Stomach (tissue), 9 donors: ENCODE measurements around the gene GNAS-AS1. TPM values are rescaled to one million over a fixed set of nuclear protein-coding genes. Genes with fewer than 3 reads are reported as not detected.
A peak's percentile ranks its signal among the peaks of the same experiment; 100 is the strongest.

Experiments
- DNase-seq, 2 donors: peaks; one replicate each; pipeline versions ENCODE4 v3.0.0 to v3.0.0-alpha.2; 2013 to 2019
- H3K27ac ChIP-seq, 5 donors: fragments of 200-600 bp in 4 of 5; sonication (generic) in 4 of 5; one replicate each; pipeline ENCODE4 v1.5.1; 2013 to 2019; ENCODE audit warnings: mild to moderate bottlenecking in 1 of 5, moderate library complexity in 1 of 5
- H3K27me3 ChIP-seq, 3 donors: fragments of 200-600 bp; sonication (generic); one replicate each; pipeline ENCODE4 v1.5.1; 2017 to 2019; ENCODE audit warnings: mixed run types in 1 of 3
- H3K36me3 ChIP-seq, 4 donors: fragments of 200-600 bp; sonication (generic); 1 replicate in 3 of 4; 2 replicates in 1 of 4; pipeline ENCODE4 v1.5.1; 2016 to 2019
- H3K4me1 ChIP-seq, 4 donors: fragments of 200-600 bp; sonication (generic); one replicate each; pipeline ENCODE4 v1.5.1; 2016 to 2019
- H3K4me3 ChIP-seq, 4 donors: fragments of 200-600 bp; sonication (generic) in 3 of 4; one replicate each; pipeline ENCODE4 v1.5.1; 2016 to 2019; ENCODE audit warnings: mild to moderate bottlenecking in 1 of 4
- H3K9me3 ChIP-seq, 4 donors: fragments of 200-600 bp; sonication (generic); one replicate each; pipeline ENCODE4 v1.5.1; 2016 to 2019
- EP300 ChIP-seq: sonication (generic); formaldehyde crosslinking; IDR thresholded peaks from one replicate; pipeline ENCODE4 v1.6.1; 2017; ENCODE audit warnings: antibody characterized with exemption
- POLR2A ChIP-seq, 4 donors: fragments of 450-650 bp; IDR thresholded peaks; one replicate each; pipeline ENCODE4 v1.6.1; 2016; ENCODE audit warnings: antibody characterized with exemption in 4 of 4, control low read depth in 2 of 4, mild to moderate bottlenecking in 1 of 4, moderate library complexity in 1 of 4
- POLR2AphosphoS5 ChIP-seq, 3 donors: sonication (generic); formaldehyde crosslinking; IDR thresholded peaks; one replicate each; pipeline ENCODE4 v1.6.1; 2016; ENCODE audit warnings: antibody characterized with exemption in 3 of 3
- WGBS, 5 donors: extraction: QIAGEN DNeasy Blood & Tissue Kit in 3 of 5; methylation state at CpG; one replicate each; pipeline versions ENCODE4 v1.1.5 to v1.1.7; 2013 to 2018; 5-methylcytosine and 5-hydroxymethylcytosine counted together
- intact Hi-C: fragments of 100-400 bp; cut with DNase I; formaldehyde crosslinking; loops from one replicate; pipeline ENCODE4 v1.15.1; 2023; ENCODE audit warnings: low total_unique reads
- polyA plus RNA-seq, 3 donors: library from polyadenylated mRNA; stranded (reverse); fragments of 200-250 nt; gene quantifications; one replicate each; pipeline ENCODE4 v1.2.3, GENCODE V29; 2013
- total RNA-seq, 5 donors: library from RNA; depleted of rRNA; stranded (reverse); fragments of >200 nt; gene quantifications; one replicate each; pipeline versions ENCODE4 v1.1.0 to v1.2.3, GENCODE V29; 2014 to 2016
- TF ChIP-seq, protein P1 (sequence below), 7 experiments: fragments of 450-650 bp in 4 of 7; fragments of 200-600 bp in 3 of 7; sonication (generic) in 3 of 7; IDR thresholded peaks; one replicate each; pipeline ENCODE4 v1.5.1; 2016 to 2019; ENCODE audit warnings: antibody characterized with exemption in 7 of 7, control low read depth in 2 of 7, mild to moderate bottlenecking in 1 of 7
- donor health status: healthy with polysubstance abuse.
- donor health status: Bipolar disorder and iron deficiency.
- donor health status: healthy.

The GNAS-AS1 gene
- total and polyA plus RNA-seq, 8 donors = 0.15 to 45.5 (median 1.8) TPM; not detected in 4

DNA sequence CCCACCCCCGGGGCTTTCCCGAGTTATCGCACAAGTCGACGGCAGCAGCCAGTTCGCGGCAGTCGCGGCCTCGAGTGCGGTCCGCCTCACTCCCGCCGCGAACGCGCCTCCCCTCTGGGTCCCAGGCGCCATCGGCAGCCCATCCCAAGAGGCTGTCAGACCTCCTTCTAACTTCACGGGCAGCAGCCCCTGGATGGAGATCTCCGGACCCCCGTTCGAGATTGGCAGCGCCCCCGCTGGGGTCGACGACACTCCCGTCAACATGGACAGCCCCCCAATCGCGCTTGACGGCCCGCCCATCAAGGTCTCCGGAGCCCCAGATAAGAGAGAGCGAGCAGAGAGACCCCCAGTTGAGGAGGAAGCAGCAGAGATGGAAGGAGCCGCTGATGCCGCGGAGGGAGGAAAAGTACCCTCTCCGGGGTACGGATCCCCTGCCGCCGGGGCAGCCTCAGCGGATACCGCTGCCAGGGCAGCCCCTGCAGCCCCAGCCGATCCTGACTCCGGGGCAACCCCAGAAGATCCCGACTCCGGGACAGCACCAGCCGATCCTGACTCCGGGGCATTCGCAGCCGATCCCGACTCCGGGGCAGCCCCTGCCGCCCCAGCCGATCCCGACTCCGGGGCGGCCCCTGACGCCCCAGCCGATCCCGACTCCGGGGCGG is 3.4 kb upstream of the GNAS-AS1 start:
- Histone ChIP-seq H3K27me3 (peaks cover 8 to 93% (median 64%) of the 10 kb centered on the region in 3 donors), H3K9me3 (no peaks in the 10 kb centered on the region), H3K4me1 (peaks cover 15 to 45% (median 30%) of the 10 kb centered on the region in 4 donors), H3K4me3 (peak overlapping the region; percentile 19 to 43 (median 23)), H3K27ac (no peak overlapping the region), H3K36me3 (no peaks in the 10 kb centered on the region)
- intact Hi-C loops = no loop called here
- 52 to 67% (median 58%) methylated on average over 30 to 63 of the region's 63 CpGs for WGBS, 5 donors
- TF ChIP-seq, protein P1, sequence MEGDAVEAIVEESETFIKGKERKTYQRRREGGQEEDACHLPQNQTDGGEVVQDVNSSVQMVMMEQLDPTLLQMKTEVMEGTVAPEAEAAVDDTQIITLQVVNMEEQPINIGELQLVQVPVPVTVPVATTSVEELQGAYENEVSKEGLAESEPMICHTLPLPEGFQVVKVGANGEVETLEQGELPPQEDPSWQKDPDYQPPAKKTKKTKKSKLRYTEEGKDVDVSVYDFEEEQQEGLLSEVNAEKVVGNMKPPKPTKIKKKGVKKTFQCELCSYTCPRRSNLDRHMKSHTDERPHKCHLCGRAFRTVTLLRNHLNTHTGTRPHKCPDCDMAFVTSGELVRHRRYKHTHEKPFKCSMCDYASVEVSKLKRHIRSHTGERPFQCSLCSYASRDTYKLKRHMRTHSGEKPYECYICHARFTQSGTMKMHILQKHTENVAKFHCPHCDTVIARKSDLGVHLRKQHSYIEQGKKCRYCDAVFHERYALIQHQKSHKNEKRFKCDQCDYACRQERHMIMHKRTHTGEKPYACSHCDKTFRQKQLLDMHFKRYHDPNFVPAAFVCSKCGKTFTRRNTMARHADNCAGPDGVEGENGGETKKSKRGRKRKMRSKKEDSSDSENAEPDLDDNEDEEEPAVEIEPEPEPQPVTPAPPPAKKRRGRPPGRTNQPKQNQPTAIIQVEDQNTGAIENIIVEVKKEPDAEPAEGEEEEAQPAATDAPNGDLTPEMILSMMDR (IDR thresholded peaks at IDR 0.05) = no peak
- TF ChIP-seq POLR2A (IDR thresholded peaks at IDR 0.05) (no peak), POLR2AphosphoS5 (IDR thresholded peaks at IDR 0.05) (no peak), EP300 (no peak)
- DNase-seq = no peak

DNA sequence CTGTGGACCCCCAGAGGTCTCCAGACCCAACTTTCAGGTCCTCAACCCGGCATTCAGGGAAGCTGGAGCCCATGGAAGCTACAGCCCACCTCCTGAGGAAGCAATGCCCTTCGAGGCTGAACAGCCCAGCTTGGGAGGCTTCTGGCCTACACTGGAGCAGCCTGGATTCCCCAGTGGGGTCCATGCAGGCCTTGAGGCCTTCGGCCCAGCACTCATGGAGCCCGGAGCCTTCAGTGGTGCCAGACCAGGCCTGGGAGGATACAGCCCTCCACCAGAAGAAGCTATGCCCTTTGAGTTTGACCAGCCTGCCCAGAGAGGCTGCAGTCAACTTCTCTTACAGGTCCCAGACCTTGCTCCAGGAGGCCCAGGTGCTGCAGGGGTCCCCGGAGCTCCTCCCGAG is 2.8 kb upstream of the GNAS-AS1 start:
- Histone ChIP-seq H3K4me3 (no peak overlapping the region), H3K27ac (no peak overlapping the region), H3K36me3 (no peaks in the 10 kb centered on the region), H3K4me1 (peaks cover 15 to 45% (median 30%) of the 10 kb centered on the region in 4 donors), H3K9me3 (no peaks in the 10 kb centered on the region), H3K27me3 (peaks cover 8 to 92% (median 63%) of the 10 kb centered on the region in 3 donors)
- 70 to 79% (median 74%) methylated on average over 3 to 6 of the region's 6 CpGs for WGBS, 5 donors
- intact Hi-C loops = no loop called here
- TF ChIP-seq POLR2AphosphoS5 (IDR thresholded peaks at IDR 0.05) = no peak
- TF ChIP-seq, protein P1 (IDR thresholded peaks at IDR 0.05) = no peak
- TF ChIP-seq EP300 = no peak
- TF ChIP-seq POLR2A (IDR thresholded peaks at IDR 0.05) = no peak
- DNase-seq = no peak

DNA sequence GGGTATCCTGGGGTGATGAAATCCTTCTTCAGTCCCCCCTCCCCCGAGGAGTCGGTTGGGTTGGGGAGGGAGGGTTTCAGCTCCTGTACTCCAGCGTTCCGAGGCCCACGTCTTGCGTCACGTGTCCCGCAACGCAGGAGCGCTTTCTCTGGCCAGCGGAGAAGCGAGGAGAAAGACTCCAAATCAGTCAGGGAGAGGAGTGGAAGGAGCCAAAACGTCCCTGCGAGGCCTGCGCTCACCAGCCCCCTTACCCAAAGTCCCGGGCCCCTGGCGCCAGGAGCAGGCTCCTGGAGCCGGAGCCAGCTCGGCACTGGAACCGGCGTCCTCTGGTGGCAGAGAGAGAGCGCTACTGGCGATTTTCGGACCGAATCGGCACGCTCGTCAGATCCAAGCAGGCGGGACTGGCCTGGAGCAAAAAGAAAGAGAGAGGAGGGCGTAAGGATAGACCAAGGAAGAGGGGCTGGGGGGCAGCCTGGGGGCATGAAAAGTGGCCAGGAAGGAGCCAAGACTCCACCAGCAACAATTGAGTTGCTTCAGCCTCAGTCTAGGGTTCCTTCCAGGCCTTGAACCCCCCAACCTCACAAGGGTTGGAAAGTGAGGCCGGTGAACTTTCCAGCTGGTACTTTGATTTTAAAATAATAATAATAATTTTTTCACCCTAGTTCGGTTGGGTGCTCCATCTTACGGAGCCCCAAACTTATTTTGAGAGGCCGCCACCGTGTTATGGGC is 2.0 kb upstream of the GNAS-AS1 start, which contains the start of gene GNAS:
GNAS (plus strand) TSS at position 174 of the 729 bp plus-strand sequence.
- Histone ChIP-seq H3K4me1 (peaks cover 15 to 45% (median 30%) of the 10 kb centered on the region in 4 donors), H3K27ac (no peak within 1 kb of the TSS), H3K36me3 (no peaks in the 10 kb centered on the region), H3K9me3 (no peaks in the 10 kb centered on the region), H3K4me3 (peak within 1 kb of the TSS; percentile 30 to 41 (median 37)), H3K27me3 (peaks cover 8 to 97% (median 63%) of the 10 kb centered on the region in 3 donors)
- DNase-seq = peak in 1 of 2 donors; percentile 89
- TF ChIP-seq, protein P1 (IDR thresholded peaks at IDR 0.05) = peak in 4 of 7 experiments; percentile 26 to 45 (median 36)
- TF ChIP-seq EP300 = no peak
- TF ChIP-seq POLR2A (IDR thresholded peaks at IDR 0.05) = no peak
- TF ChIP-seq POLR2AphosphoS5 (IDR thresholded peaks at IDR 0.05) = no peak
- 26 to 33% (median 30%) methylated on average over 32 to 35 of the region's 35 CpGs for WGBS, 5 donors
- intact Hi-C loops = no loop called here

DNA sequence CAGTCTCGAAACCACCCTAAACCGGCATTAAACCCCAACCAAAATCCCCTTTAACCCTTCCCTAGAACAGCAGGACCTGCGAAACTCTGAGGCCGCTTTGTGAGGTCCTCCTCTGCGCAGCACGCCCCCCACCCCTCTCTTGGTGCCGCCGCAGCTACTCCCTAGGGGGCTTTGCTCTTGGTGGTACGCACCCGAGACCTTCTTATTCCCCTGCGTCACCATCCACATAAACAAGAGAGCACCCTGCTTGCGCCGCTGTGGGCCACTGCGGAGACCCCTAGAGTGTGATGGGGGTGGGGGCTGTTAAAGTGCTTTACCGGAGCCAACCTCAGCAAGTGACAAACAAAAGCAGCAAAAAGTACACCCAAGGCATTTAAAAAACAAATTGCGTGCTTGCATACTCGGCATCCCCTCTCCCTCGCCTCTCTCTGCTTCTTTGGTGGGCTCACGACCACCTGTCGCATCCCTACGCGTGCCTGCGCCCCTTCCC is 1.3 kb upstream of the GNAS-AS1 start:
- Histone ChIP-seq H3K9me3 (no peaks in the 10 kb centered on the region), H3K27me3 (peaks cover 8 to 97% (median 60%) of the 10 kb centered on the region in 3 donors), H3K36me3 (no peaks in the 10 kb centered on the region), H3K27ac (no peak overlapping the region), H3K4me1 (peaks cover 15 to 45% (median 30%) of the 10 kb centered on the region in 4 donors), H3K4me3 (peak overlapping the region; percentile 25 to 41 (median 37))
- no peak for DNase-seq
- intact Hi-C loops = no loop called here
- 26 to 48% (median 38%) methylated on average over 20 to 23 of the region's 23 CpGs for WGBS, 5 donors
- TF ChIP-seq EP300 (no peak), POLR2AphosphoS5 (IDR thresholded peaks at IDR 0.05) (no peak), POLR2A (IDR thresholded peaks at IDR 0.05) (no peak)
- TF ChIP-seq, protein P1 (IDR thresholded peaks at IDR 0.05) = no peak
